Fibroblast of the conjunctiva (primary cell): ENCODE measurements around the gene VEZF1.
A peak's percentile ranks its signal among the peaks of the same experiment; 100 is the strongest.

Experiments used
- DNase-seq: peaks from one replicate; pipeline ENCODE4 v3.0.0-alpha.2; 2010; ENCODE audit warnings: low read depth

The VEZF1 gene

GRCh38 chr17:57927048-57927723, 60.9 kb downstream of the VEZF1 start:
- peak; percentile 76 for DNase-seq

- no peak for DNase-seq
Measured at GRCh38 chr17:57926723-57927047, 61.4 kb downstream of the VEZF1 start.

GRCh38 chr17:57925361-57925990, 62.6 kb downstream of the VEZF1 start:
- DNase-seq, result no peak

- DNase-seq, result no peak
Measured at GRCh38 chr17:57924677-57925076, 63.4 kb downstream of the VEZF1 start.
